ENCODE data around the gene BANK1. TPM values are rescaled to one million over a fixed set of nuclear protein-coding genes. Genes with fewer than 3 reads are reported as not detected.

Gene BANK1
- total and polyA plus RNA-seq, 5 donors from 2014 or later, result 0.18 to 2.9 (median 0.98) TPM

DNA sequence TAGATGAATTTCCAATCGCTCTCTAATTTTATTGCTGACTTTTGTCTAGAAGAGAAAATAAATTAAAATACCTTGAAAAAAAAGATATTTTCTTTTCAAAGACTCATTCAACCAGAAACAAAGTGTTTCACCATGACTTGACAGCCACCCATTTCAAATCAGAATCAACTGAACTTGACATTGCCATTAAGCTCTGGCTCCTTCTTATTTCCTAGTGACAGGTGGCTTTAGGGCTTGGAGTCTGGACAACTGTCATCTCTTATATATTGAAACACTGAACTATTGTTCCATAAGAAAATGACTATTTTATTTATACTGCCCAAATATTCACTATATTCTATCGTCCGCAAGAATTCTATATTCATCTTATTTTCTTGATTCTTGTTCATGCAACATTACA, 325.6 kb downstream of the BANK1 start:
- Mint-ChIP-seq H3K9me3 (peaks cover 0 to 9% (median 0%) of the 10 kb centered on the region in 7 donors), H3K27me3 (no peaks in the 10 kb centered on the region), H3K27ac (no peak overlapping the region), H3K4me1 (no peaks in the 10 kb centered on the region), H3K4me3 (no peak overlapping the region), H3K36me3 (no peaks in the 10 kb centered on the region)
- Histone ChIP-seq H3K27ac (ENCODE audit: insufficient read depth, low read length, poor library complexity, severe bottlenecking) (no peak overlapping the region), H3K4me3 (ENCODE audit: low read depth, low read length) (no peak overlapping the region), H3K9me3 (ENCODE audit: control insufficient read depth in 2 of 2, low read length in 2 of 2) (no peaks in the 10 kb centered on the region), H3K36me3 (ENCODE audit: control insufficient read depth, insufficient read depth, low read length) (no peaks in the 10 kb centered on the region), H3K27me3 (ENCODE audit: control insufficient read depth, insufficient read depth, low read length) (no peaks in the 10 kb centered on the region), H3K4me1 (ENCODE audit: control insufficient read depth, insufficient read depth, low read length, poor library complexity, severe bottlenecking) (no peaks in the 10 kb centered on the region)
- ATAC-seq (ENCODE audit: low read depth in 2 of 2) (no peak), DNase-seq (no peak)

DNA sequence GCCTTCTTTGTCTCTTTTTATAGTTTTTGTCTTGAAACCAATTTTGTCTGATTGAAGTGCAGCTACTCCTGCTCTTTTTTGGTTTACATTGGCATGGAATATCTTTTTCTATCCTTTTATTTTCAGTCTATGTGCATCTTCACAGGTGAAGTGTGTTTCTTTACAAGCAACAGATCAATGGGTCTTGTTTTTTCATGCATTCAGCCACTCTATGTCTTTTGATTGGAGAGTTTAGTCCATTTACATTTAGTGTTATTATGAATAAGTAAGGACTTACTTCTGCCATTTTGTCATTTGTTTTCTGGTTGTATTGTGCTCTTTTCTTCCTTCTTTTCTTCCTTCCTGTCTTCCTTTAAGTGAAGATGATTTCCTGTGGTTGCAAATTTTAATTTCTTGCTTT, 330.3 kb downstream of the BANK1 start:
- Mint-ChIP-seq H3K4me3 (no peak overlapping the region), H3K4me1 (no peaks in the 10 kb centered on the region), H3K27me3 (no peaks in the 10 kb centered on the region), H3K9me3 (peaks cover 0 to 25% (median 7%) of the 10 kb centered on the region in 7 donors), H3K27ac (no peak overlapping the region), H3K36me3 (no peaks in the 10 kb centered on the region)
- Histone ChIP-seq H3K9me3 (ENCODE audit: control insufficient read depth in 2 of 2, low read length in 2 of 2) (no peaks in the 10 kb centered on the region), H3K4me1 (ENCODE audit: control insufficient read depth, insufficient read depth, low read length, poor library complexity, severe bottlenecking) (no peaks in the 10 kb centered on the region), H3K27ac (ENCODE audit: insufficient read depth, low read length, poor library complexity, severe bottlenecking) (no peak overlapping the region), H3K36me3 (ENCODE audit: control insufficient read depth, insufficient read depth, low read length) (no peaks in the 10 kb centered on the region), H3K4me3 (ENCODE audit: low read depth, low read length) (no peak overlapping the region), H3K27me3 (ENCODE audit: control insufficient read depth, insufficient read depth, low read length) (no peaks in the 10 kb centered on the region)
- no peak for DNase-seq
- ATAC-seq (ENCODE audit: low read depth in 2 of 2), result no peak

All from CD4-positive, CD25-positive, alpha-beta regulatory T cell (primary cell).